Panc1 (cell line): ENCODE measurements around the gene USP32. TPM values are rescaled to one million over a fixed set of nuclear protein-coding genes. Genes with fewer than 3 reads are reported as not detected.

Experiments used
- ATAC-seq: fragments of 200-7000 bp; cut with Tn5 transposase; 2 replicates; pipeline ENCODE4 v1.9.1; 2020; ENCODE audit warnings: mild to moderate bottlenecking, moderate library complexity
- BruUV-seq: library from RNA; stranded (reverse); fragments of 400-500 nt; replicated peaks from 2 replicates; lab custom pipeline; 2021; lab: Mats Ljungman, UMichigan
- CTCF ChIA-PET: fragments of 300-600 bp; sonication (Branson Sonifier 250); formaldehyde crosslinking; loops from one replicate; lab custom pipeline; 2022; ENCODE audit warnings: antibody characterized with exemption; lab: Charles Lee
- POLR2A ChIA-PET: fragments of 300-600 bp; sonication (Branson Sonifier 250); formaldehyde crosslinking; loops from one replicate; lab custom pipeline; 2022; ENCODE audit warnings: antibody characterized with exemption; lab: Charles Lee
- DNase-seq: peaks from one replicate; pipeline ENCODE4 v3.0.0-alpha.2; 2010; ENCODE audit warnings: low read depth, low spot score
- H3K27ac ChIP-seq: 2 replicates; pipeline ENCODE4 v1.5.1; 2011; ENCODE audit warnings: mild to moderate bottlenecking, low read length, inconsistent platforms
- H3K27me3 ChIP-seq: fragments of 200-500 bp; sonication (Bioruptor generic); 2 replicates; pipeline ENCODE4 v1.6.0; 2014; ENCODE audit warnings: low read length, inconsistent platforms; ENCODE audit not compliant: control insufficient read depth, insufficient read depth
- H3K36me3 ChIP-seq: fragments of 200-500 bp; sonication (Bioruptor generic); 2 replicates; pipeline ENCODE4 v1.5.1; 2014; ENCODE audit warnings: inconsistent platforms, mild to moderate bottlenecking, low read length, moderate library complexity; ENCODE audit not compliant: control insufficient read depth, insufficient read depth
- H3K4me1 ChIP-seq: 2 replicates; pipeline ENCODE4 v1.5.1; 2011; ENCODE audit warnings: inconsistent platforms, mild to moderate bottlenecking, low read length, moderate library complexity; ENCODE audit not compliant: control insufficient read depth, insufficient read depth
- H3K4me3 ChIP-seq, 2 experiments: 2 replicates each; pipeline ENCODE4 v1.5.1; 2011 to 2012; ENCODE audit warnings: low read depth in 2 of 2, low read length in 2 of 2, mild to moderate bottlenecking in 2 of 2, inconsistent platforms in 1 of 2, moderate library complexity in 1 of 2
- H3K9me3 ChIP-seq: fragments of 200-500 bp; sonication (Bioruptor generic); 2 replicates; pipeline ENCODE4 v1.5.1; 2014; ENCODE audit warnings: low read depth, mild to moderate bottlenecking, inconsistent platforms, low read length, moderate library complexity; ENCODE audit not compliant: control insufficient read depth, insufficient read depth
- CTCF ChIP-seq: fragments of 450-650 bp; IDR thresholded peaks from 2 replicates; pipeline ENCODE4 v1.5.1; 2017; ENCODE audit warnings: mild to moderate bottlenecking
- POLR2AphosphoS5 ChIP-seq: IDR thresholded peaks from 2 replicates; pipeline ENCODE4 v1.6.1; 2012; ENCODE audit warnings: mild to moderate bottlenecking, low read depth, low read length, moderate library complexity
- REST ChIP-seq, 2 experiments: IDR thresholded peaks; 2 replicates each; pipeline ENCODE4 v1.6.1; 2011 to 2012; ENCODE audit warnings: low read depth in 2 of 2, control low read depth in 1 of 2, low read length in 1 of 2, mild to moderate bottlenecking in 1 of 2, moderate library complexity in 1 of 2; ENCODE audit not compliant: insufficient read depth in 1 of 2
- SIN3A ChIP-seq: IDR thresholded peaks from 2 replicates; pipeline ENCODE4 v1.6.1; 2012; ENCODE audit warnings: low read depth, mild to moderate bottlenecking, low read length, moderate library complexity, borderline replicate concordance; ENCODE audit not compliant: insufficient read depth
- TCF7L2 ChIP-seq: IDR thresholded peaks from 2 replicates; pipeline ENCODE4 v1.6.1; 2011; ENCODE audit warnings: mild to moderate bottlenecking, low read depth, low read length, inconsistent platforms
- in situ Hi-C: cut with HindIII; loops from 2 replicates; pipeline ENCODE4 v1.10.0; 2016; ENCODE audit warnings: low sequenced_read_pairs, low pct_unique_long_range_greater_than_20kb
- intact Hi-C: fragments of 100-400 bp; cut with micrococcal nuclease; formaldehyde crosslinking; loops from one replicate; pipeline ENCODE4 v1.10.0; 2022; ENCODE audit not compliant: unreplicated experiment
- total RNA-seq: library from RNA; stranded (reverse); gene quantifications from one replicate; pipeline ENCODE4 v1.2.1, GENCODE V29; 2021; ENCODE audit not compliant: unreplicated experiment

The USP32 gene
- total RNA-seq, 1 experiment from 2014 or later: 45.5 TPM

GRCh38 chr17:60305141-60305540 lies 86.8 kb downstream of the USP32 start:
- TF ChIP-seq SIN3A (no peak), CTCF (no peak), POLR2AphosphoS5 (no peak), TCF7L2 (no peak), REST (IDR thresholded peaks at IDR 0.05; ENCODE audit: insufficient read depth in 1 of 2, low read depth in 2 of 2, low read length in 1 of 2) (no peak)
- BruUV-seq: no TSS peak
- in situ Hi-C loops (no loop called here), intact Hi-C loops (no loop called here)
- H3K4me1 ChIP-seq: no peaks in the 10 kb centered on the region
- ATAC-seq: no peak
- ChIA-PET POLR2A (no interaction called here), CTCF (no interaction called here)
- H3K27ac ChIP-seq: no peak overlapping the region
- H3K4me3 ChIP-seq: no peak overlapping the region
- H3K27me3 ChIP-seq: no peaks in the 10 kb centered on the region
- no peak for DNase-seq
- H3K9me3 ChIP-seq: no peaks in the 10 kb centered on the region
- H3K36me3 ChIP-seq: no peaks in the 10 kb centered on the region; the same call in 1 of the 2 replicates

GRCh38 chr17:60304502-60304901 lies 87.4 kb downstream of the USP32 start:
- ATAC-seq: no peak
- no peak for DNase-seq
- CTCF ChIA-PET: no interaction called here
- intact Hi-C loops (no loop called here), in situ Hi-C loops (no loop called here)
- H3K36me3 ChIP-seq: no peaks in the 10 kb centered on the region; the same call in 1 of the 2 replicates
- TF ChIP-seq TCF7L2: no peak
- TF ChIP-seq SIN3A: no peak
- no peak for TF ChIP-seq CTCF
- TF ChIP-seq REST (IDR thresholded peaks at IDR 0.05; ENCODE audit: insufficient read depth in 1 of 2, low read depth in 2 of 2, low read length in 1 of 2): no peak
- TF ChIP-seq POLR2AphosphoS5: no peak
- no peak overlapping the region for H3K27ac ChIP-seq
- no TSS peak for BruUV-seq
- POLR2A ChIA-PET: no interaction called here
- H3K9me3 ChIP-seq: no peaks in the 10 kb centered on the region
- H3K4me3 ChIP-seq: no peak overlapping the region
- H3K4me1 ChIP-seq: no peaks in the 10 kb centered on the region
- H3K27me3 ChIP-seq: no peaks in the 10 kb centered on the region
